IMR-90 (cell line): ENCODE measurements around the gene ROBO4.

ENCODE experiments used
- POLR2A ChIP-seq: IDR thresholded peaks from 2 replicates; pipeline ENCODE4 v1.6.1; 2012; ENCODE audit warnings: mild to moderate bottlenecking, low read depth, low read length
- TF ChIP-seq, protein P1 (sequence below): conservative IDR thresholded peaks from 2 replicates; pipeline ENCODE4 v1.5.1; 2012; ENCODE audit warnings: mild to moderate bottlenecking, low read depth, low read length, improper control_type of control experiment

DNA sequence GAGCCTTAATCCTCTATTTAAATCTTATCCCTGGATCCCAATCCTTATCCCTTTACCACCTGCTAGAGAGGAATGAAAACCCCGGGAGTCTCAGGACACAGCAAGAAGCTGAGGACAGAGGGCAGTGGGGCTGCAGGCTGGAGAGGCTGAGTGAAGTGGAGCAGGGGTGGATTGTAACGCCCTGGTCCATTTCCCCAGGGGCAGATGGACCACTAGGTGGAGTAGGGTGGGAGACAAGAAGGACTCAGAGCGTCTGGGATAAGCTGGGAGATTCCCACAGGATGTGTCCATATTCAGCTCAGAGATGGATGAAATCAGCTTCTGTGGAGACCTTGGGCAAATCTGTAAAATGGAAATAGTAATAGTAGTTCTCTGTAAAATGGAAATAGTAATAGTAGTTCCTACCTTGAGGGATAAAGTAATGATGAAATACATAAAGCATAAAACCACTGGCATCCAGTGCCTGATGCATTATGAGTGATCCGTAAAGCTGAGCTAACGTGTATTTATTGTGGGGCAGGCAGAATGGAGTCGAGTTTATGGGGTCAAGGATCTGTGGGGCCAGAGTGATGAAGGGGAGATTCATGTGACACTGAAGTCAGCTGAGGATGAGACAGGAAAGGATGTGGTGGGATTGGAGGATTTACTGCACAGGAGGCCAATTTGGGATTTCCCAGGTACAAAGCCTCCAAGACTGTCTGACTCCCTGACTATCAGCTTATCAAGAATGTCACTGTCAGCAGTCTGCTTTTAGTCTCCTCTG is 1.9 kb upstream of the ROBO4 start:
- TF ChIP-seq, protein P1, sequence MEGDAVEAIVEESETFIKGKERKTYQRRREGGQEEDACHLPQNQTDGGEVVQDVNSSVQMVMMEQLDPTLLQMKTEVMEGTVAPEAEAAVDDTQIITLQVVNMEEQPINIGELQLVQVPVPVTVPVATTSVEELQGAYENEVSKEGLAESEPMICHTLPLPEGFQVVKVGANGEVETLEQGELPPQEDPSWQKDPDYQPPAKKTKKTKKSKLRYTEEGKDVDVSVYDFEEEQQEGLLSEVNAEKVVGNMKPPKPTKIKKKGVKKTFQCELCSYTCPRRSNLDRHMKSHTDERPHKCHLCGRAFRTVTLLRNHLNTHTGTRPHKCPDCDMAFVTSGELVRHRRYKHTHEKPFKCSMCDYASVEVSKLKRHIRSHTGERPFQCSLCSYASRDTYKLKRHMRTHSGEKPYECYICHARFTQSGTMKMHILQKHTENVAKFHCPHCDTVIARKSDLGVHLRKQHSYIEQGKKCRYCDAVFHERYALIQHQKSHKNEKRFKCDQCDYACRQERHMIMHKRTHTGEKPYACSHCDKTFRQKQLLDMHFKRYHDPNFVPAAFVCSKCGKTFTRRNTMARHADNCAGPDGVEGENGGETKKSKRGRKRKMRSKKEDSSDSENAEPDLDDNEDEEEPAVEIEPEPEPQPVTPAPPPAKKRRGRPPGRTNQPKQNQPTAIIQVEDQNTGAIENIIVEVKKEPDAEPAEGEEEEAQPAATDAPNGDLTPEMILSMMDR: 0 out of 2 replicates have a peak, but pooled peaks have one; percentile 21
- no peak for TF ChIP-seq POLR2A
